A549 (cell line): ENCODE data around the gene SKAP1. TPM values are rescaled to one million over a fixed set of nuclear protein-coding genes. Genes with fewer than 3 reads are reported as not detected.
A peak's percentile ranks its signal among the peaks of the same experiment; 100 is the strongest.

ENCODE experiments used
- ATAC-seq, 2 experiments: fragments of 200-7000 bp in 1 of 2; fragments of >200 bp in 1 of 2; cut with Nextera tagmentation in 1 of 2; cut with Tn5 transposase in 1 of 2; 3 replicates each; pipeline versions ENCODE4 v1.8.0 to v1.9.1; 2018 to 2020; ENCODE audit warnings: mild to moderate bottlenecking in 1 of 2, moderate library complexity in 1 of 2
- CTCF ChIA-PET: fragments of 300-600 bp; sonication (Branson Sonifier 250); formaldehyde crosslinking; extraction: SDS; loops from one replicate; lab custom pipeline; 2021; ENCODE audit warnings: antibody characterized with exemption, inconsistent platforms; lab: Yijun Ruan, JAX
- POLR2A ChIA-PET: fragments of 350-600 bp; formaldehyde crosslinking; extraction: SDS; loops from one replicate; lab custom pipeline; 2021; ENCODE audit warnings: antibody characterized with exemption, inconsistent platforms; lab: Yijun Ruan, JAX
- DNase-seq, 2 experiments: peaks; one replicate each; pipeline versions ENCODE4 v3.0.0 to v3.0.0-alpha.2; 2011 to 2016; ENCODE audit warnings: low read depth in 1 of 2, low spot score in 1 of 2
- FAIRE-seq: peaks from 2 replicates; lab custom pipeline; 2011; peaks lifted over from hg19 to GRCh38; lab: Jason Lieb, UNC
- H3K27ac ChIP-seq, 2 experiments: fragments of >200 bp; sonication (Bioruptor Twin); formaldehyde crosslinking; 3 replicates each; pipeline ENCODE4 v1.5.1; 2016 to 2017
- H3K4me1 ChIP-seq: fragments of >200 bp; sonication (Bioruptor Twin); formaldehyde crosslinking; 3 replicates; pipeline ENCODE4 v1.6.1; 2016
- H3K4me2 ChIP-seq: fragments of >200 bp; sonication (Bioruptor Twin); formaldehyde crosslinking; 3 replicates; pipeline ENCODE4 v1.6.1; 2016
- H3K4me3 ChIP-seq: fragments of >200 bp; sonication (Bioruptor Twin); formaldehyde crosslinking; 3 replicates; pipeline ENCODE4 v1.5.1; 2016
- H3K9me3 ChIP-seq: fragments of >200 bp; sonication (Bioruptor Twin); formaldehyde crosslinking; 3 replicates; pipeline ENCODE4 v1.6.1; 2016
- BHLHE40 ChIP-seq: IDR thresholded peaks from 2 replicates; pipeline ENCODE4 v1.6.1; 2012; ENCODE audit warnings: low read depth, low read length, inconsistent platforms
- CTCF ChIP-seq: fragments of >200 bp; sonication (Bioruptor Twin); formaldehyde crosslinking; IDR thresholded peaks from 3 replicates; pipeline ENCODE4 v1.5.1; 2016
- EHF ChIP-seq: fragments of 250-450 bp; sonication (Bioruptor Pico); IDR thresholded peaks from 2 replicates; pipeline ENCODE4 v1.5.0; 2020; ENCODE audit warnings: mild to moderate bottlenecking
- GATA3 ChIP-seq: IDR thresholded peaks from 2 replicates; pipeline ENCODE4 v1.6.1; 2012; ENCODE audit warnings: borderline replicate concordance
- HEYL ChIP-seq: fragments of 250-450 bp; sonication (Bioruptor Pico); IDR thresholded peaks from 2 replicates; pipeline ENCODE4 v1.8.0; 2021; ENCODE audit warnings: mild to moderate bottlenecking, moderate library complexity
- HOXA7 ChIP-seq: fragments of 250-450 bp; sonication (Bioruptor Pico); IDR thresholded peaks from 2 replicates; pipeline ENCODE4 v1.5.0; 2020; ENCODE audit warnings: mild to moderate bottlenecking, moderate library complexity
- HOXB13 ChIP-seq: fragments of 250-450 bp; sonication (Bioruptor Pico); IDR thresholded peaks from 2 replicates; pipeline ENCODE4 v1.5.0; 2020; ENCODE audit warnings: low read depth, mild to moderate bottlenecking, moderate library complexity
- HOXB5 ChIP-seq: fragments of 250-450 bp; sonication (Bioruptor Pico); IDR thresholded peaks from 2 replicates; pipeline ENCODE4 v1.5.0; 2020; ENCODE audit warnings: mild to moderate bottlenecking, moderate library complexity
- KDM5A ChIP-seq: fragments of 200-600 bp; sonication (generic); IDR thresholded peaks from 2 replicates; pipeline ENCODE4 v1.6.1; 2016; ENCODE audit warnings: antibody characterized with exemption, mild to moderate bottlenecking
- MYC ChIP-seq: IDR thresholded peaks from 2 replicates; pipeline ENCODE4 v1.6.1; 2012; ENCODE audit warnings: mild to moderate bottlenecking, inconsistent platforms, low read length, improper control_type of control experiment, borderline replicate concordance
- NFE2L2 ChIP-seq: fragments of 150-350 bp; conservative IDR thresholded peaks from 2 replicates; pipeline ENCODE4 v1.6.1; 2014; ENCODE audit warnings: low read length
- NR3C1 ChIP-seq: fragments of >200 bp; sonication (Bioruptor Twin); formaldehyde crosslinking; IDR thresholded peaks from 3 replicates; pipeline ENCODE4 v1.6.1; 2017
- POLR2A ChIP-seq: IDR thresholded peaks from 2 replicates; pipeline ENCODE4 v1.6.1; 2012; ENCODE audit warnings: mild to moderate bottlenecking, low read length
- RAD21 ChIP-seq, 2 experiments: fragments of >200 bp in 1 of 2; sonication (Bioruptor Twin) in 1 of 2; formaldehyde crosslinking in 1 of 2; IDR thresholded peaks in 1 of 2; conservative IDR thresholded peaks in 1 of 2; 2 replicates in 1 of 2; 3 replicates in 1 of 2; pipeline ENCODE4 v1.6.1; 2012 to 2018; ENCODE audit warnings: inconsistent platforms in 1 of 2
- RCOR1 ChIP-seq: fragments of 150-350 bp; IDR thresholded peaks from 2 replicates; pipeline ENCODE4 v1.6.1; 2014; ENCODE audit warnings: antibody characterized with exemption, low read length, low read depth
- REST ChIP-seq: fragments of 200-600 bp; sonication (generic); IDR thresholded peaks from 2 replicates; pipeline ENCODE4 v1.6.1; 2016; ENCODE audit warnings: antibody characterized with exemption, mild to moderate bottlenecking, moderate library complexity
- SREBF2 ChIP-seq: fragments of 450-650 bp; IDR thresholded peaks from 2 replicates; pipeline ENCODE4 v1.6.1; 2014; ENCODE audit warnings: mild to moderate bottlenecking, moderate library complexity
- TFCP2L1 ChIP-seq: fragments of 250-450 bp; sonication (Bioruptor Pico); IDR thresholded peaks from 2 replicates; pipeline ENCODE4 v1.5.0; 2021; ENCODE audit warnings: mild to moderate bottlenecking
- ZC3H11A ChIP-seq: fragments of 450-650 bp; IDR thresholded peaks from 2 replicates; pipeline ENCODE4 v1.6.1; 2014; ENCODE audit warnings: antibody characterized with exemption, mild to moderate bottlenecking
- ZFP36 ChIP-seq: fragments of 450-650 bp; IDR thresholded peaks from 2 replicates; pipeline ENCODE4 v1.6.1; 2014; ENCODE audit warnings: borderline replicate concordance; ENCODE audit not compliant: partially characterized antibody
- ZNF302 ChIP-seq: fragments of 250-450 bp; sonication (Bioruptor Pico); IDR thresholded peaks from 2 replicates; pipeline ENCODE4 v1.9.0; 2021; ENCODE audit warnings: inconsistent platforms, mild to moderate bottlenecking, moderate library complexity
- WGBS: methylation state at CpG from one replicate; pipeline ENCODE4 v1.1.6; 2017; ENCODE audit errors: missing lambda C conversion rate; 5-methylcytosine and 5-hydroxymethylcytosine counted together
- polyA plus RNA-seq, 4 experiments: library from polyadenylated mRNA; depleted of rRNA in 3 of 4; stranded (reverse); fragments of >200 nt; fragmentation: RNase III in 1 of 4; extraction: RNeasy Plus Mini Kit Qiagen cat#74134 plus additional on column Dnase treatment in 1 of 4; gene quantifications; 2 replicates in 3 of 4; 3 replicates in 1 of 4; pipeline ENCODE4 v1.2.3, GENCODE V29; 2011 to 2017
- TF ChIP-seq, protein P1 (sequence below): fragments of 250-450 bp; sonication (Bioruptor Pico); IDR thresholded peaks from 2 replicates; pipeline ENCODE4 v1.5.0; 2021; ENCODE audit warnings: mild to moderate bottlenecking, moderate library complexity, borderline replicate concordance

SKAP1 gene
- polyA plus RNA-seq, 2 of the 4 experiments (the other 2 are of a cell fraction): 0.14 to 0.78 TPM

DNA sequence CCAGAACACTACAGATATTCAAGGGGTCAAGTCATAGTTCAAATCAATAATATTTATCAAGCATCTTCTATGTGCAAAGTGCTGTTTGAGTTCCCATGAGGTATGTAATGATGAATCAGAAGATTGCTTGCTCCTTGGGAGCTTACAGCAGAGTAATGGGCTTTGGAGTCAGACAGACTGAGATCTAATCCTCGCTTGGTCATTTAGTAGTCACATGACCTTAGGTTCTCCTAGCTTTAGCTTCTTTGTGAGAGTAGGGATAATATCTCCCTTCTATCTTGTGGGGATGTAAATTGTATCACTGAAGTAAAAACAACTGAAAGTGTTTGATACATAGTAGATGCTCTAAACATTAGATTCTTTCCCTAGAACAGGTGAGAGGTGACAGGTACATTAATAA lies 292.4 kb downstream of the SKAP1 start (continued):
- TF ChIP-seq, protein P1, sequence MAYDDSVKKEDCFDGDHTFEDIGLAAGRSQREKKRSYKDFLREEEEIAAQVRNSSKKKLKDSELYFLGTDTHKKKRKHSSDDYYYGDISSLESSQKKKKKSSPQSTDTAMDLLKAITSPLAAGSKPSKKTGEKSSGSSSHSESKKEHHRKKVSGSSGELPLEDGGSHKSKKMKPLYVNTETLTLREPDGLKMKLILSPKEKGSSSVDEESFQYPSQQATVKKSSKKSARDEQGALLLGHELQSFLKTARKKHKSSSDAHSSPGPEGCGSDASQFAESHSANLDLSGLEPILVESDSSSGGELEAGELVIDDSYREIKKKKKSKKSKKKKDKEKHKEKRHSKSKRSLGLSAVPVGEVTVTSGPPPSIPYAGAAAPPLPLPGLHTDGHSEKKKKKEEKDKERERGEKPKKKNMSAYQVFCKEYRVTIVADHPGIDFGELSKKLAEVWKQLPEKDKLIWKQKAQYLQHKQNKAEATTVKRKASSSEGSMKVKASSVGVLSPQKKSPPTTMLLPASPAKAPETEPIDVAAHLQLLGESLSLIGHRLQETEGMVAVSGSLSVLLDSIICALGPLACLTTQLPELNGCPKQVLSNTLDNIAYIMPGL (CRISPR knock-in tag): no peak
- TF ChIP-seq ZNF302 (CRISPR knock-in tag) (no peak), KDM5A (no peak), RCOR1 (no peak), MYC (no peak), ZFP36 (no peak), HOXB13 (CRISPR knock-in tag) (no peak)

GRCh38 chr17:48134912-48135480 lies 295.0 kb downstream of the SKAP1 start:
- Histone ChIP-seq H3K27ac (no peak overlapping the region), H3K9me3 (no peaks in the 10 kb centered on the region), H3K4me2 (no peak overlapping the region), H3K4me1 (no peaks in the 10 kb centered on the region), H3K4me3 (no peak overlapping the region)
- ATAC-seq (no peak), FAIRE-seq (peak; percentile 43), DNase-seq (no peak)
- ChIA-PET POLR2A (no interaction called here), CTCF (interaction anchor here (0.8 to 9.1 kb wide), 9 partner anchors 11 to 478 kb away, joined by 3 to 52 read pairs (median 4); no protein-coding TSS in a partner anchor)
- WGBS: 81% methylated on average over 3 of the region's 3 CpGs
- TF ChIP-seq EHF (no peak), RAD21 (conservative IDR thresholded peaks at IDR 0.05 in 1 of 2, IDR thresholded peaks at IDR 0.05 in 1 of 2) (0 out of 5 replicates have a peak, but pooled peaks of 1 of the 2 experiments have one; percentile 22)

DNA sequence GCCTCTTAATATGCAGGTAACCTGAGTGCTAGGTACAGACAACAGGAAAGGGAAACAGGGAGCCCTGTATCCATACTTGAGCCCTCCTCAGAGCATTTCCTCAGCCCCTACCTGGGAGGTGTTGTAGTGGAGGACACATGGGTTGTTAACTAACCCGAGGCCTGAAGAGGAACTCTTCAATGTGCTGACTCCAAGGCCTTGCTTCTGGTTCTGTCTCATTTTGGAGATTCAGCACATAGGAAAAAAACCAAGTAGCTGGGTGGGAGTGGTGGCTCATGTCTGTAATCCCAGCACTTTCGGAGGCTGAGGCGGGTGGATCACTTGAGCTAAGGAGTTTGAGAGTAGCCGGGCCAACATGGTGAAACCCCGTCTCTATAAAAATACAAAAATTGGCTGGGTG lies 297.6 kb downstream of the SKAP1 start:
- Histone ChIP-seq H3K4me1 (peaks cover 5% of the 10 kb centered on the region), H3K4me3 (no peak overlapping the region), H3K9me3 (no peaks in the 10 kb centered on the region), H3K4me2 (no peak overlapping the region), H3K27ac (no peak overlapping the region)
- DNase-seq (no peak), FAIRE-seq (no peak), ATAC-seq (no peak)
- ChIA-PET POLR2A (interaction anchor here (0.6 kb wide), 1 partner anchor 88 kb away, joined by 18 read pairs; no protein-coding TSS in a partner anchor), CTCF (interaction anchor here (0.7 to 14.2 kb wide), 27 partner anchors 8 to 486 kb away, joined by 3 to 196 read pairs (median 4); partner anchors contain the start of gene NFE2L1)
- no peak for TF ChIP-seq POLR2A
- no peak for TF ChIP-seq BHLHE40
- TF ChIP-seq TFCP2L1 (CRISPR knock-in tag): no peak
- no peak for TF ChIP-seq GATA3
- TF ChIP-seq REST: no peak
- TF ChIP-seq KDM5A: no peak
- TF ChIP-seq HOXB5: no peak
- TF ChIP-seq NFE2L2: no peak
- no peak for TF ChIP-seq ZC3H11A
- TF ChIP-seq SREBF2: no peak
- no peak for TF ChIP-seq HOXA7 (CRISPR knock-in tag)
- TF ChIP-seq NR3C1: no peak
- no peak for TF ChIP-seq CTCF
- TF ChIP-seq HEYL (CRISPR knock-in tag): no peak
- WGBS: 87% methylated on average over 5 of the region's 5 CpGs
